GM12878 (cell line): ENCODE measurements around the gene KIZ.

ENCODE experiments used
- KAT2A ChIP-seq: conservative IDR thresholded peaks from 2 replicates; pipeline ENCODE4 v1.6.1; 2011; ENCODE audit warnings: low read depth, low read length; ENCODE audit not compliant: control insufficient read depth
- NR2C2 ChIP-seq: IDR thresholded peaks from 2 replicates; pipeline ENCODE4 v1.6.1; 2011; ENCODE audit warnings: borderline replicate concordance, low read depth; ENCODE audit not compliant: control insufficient read depth, insufficient read length
- SPI1 ChIP-seq: IDR thresholded peaks from 2 replicates; pipeline ENCODE4 v1.6.1; 2011; ENCODE audit warnings: low read depth, mild to moderate bottlenecking, low read length, moderate library complexity, borderline replicate concordance; ENCODE audit not compliant: insufficient read depth
- TF ChIP-seq, protein P1 (sequence below), 3 experiments: IDR thresholded peaks in 2 of 3; conservative IDR thresholded peaks in 1 of 3; 2 replicates each; pipeline ENCODE4 v1.5.1; 2011; ENCODE audit warnings: low read depth in 3 of 3, low read length in 3 of 3, mild to moderate bottlenecking in 3 of 3, control low read depth in 2 of 3, moderate library complexity in 2 of 3, inconsistent platforms in 1 of 3, mixed read lengths in 1 of 3; ENCODE audit not compliant: control insufficient read depth in 2 of 3, insufficient read depth in 1 of 3; ENCODE audit errors: extremely low read depth in 1 of 3
- TF ChIP-seq, protein P2 (sequence below): IDR thresholded peaks from 2 replicates; pipeline ENCODE4 v1.6.1; 2012; ENCODE audit warnings: mild to moderate bottlenecking, low read depth, low read length
- TF ChIP-seq, protein P3 (sequence below): fragments of 450-650 bp; formaldehyde crosslinking; IDR thresholded peaks from 2 replicates; pipeline ENCODE4 v1.5.0; 2022; ENCODE audit warnings: mild to moderate bottlenecking, missing genetic modification characterization

DNA sequence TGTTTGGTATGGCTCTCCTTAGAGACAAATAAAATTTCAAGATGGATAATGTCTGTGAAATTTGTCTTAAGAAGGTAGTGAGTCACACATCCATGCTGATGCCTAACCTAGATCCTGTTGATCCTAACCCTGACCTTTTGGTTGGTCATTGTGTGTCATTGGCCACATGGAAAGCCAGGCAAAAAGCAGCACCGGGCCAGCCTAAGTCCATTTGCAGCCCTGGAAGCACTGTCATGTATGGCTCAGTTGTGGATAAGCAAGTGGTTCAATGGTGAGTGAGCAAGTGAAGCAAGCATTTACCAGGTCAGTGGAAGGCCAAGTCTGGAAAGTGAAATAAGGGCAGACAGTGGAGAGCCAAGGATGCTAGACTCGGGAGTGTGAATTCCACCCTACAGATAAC lies 165.1 kb downstream of the KIZ start:
- TF ChIP-seq KAT2A (no peak), SPI1 (no peak), NR2C2 (no peak)
- TF ChIP-seq, protein P1, sequence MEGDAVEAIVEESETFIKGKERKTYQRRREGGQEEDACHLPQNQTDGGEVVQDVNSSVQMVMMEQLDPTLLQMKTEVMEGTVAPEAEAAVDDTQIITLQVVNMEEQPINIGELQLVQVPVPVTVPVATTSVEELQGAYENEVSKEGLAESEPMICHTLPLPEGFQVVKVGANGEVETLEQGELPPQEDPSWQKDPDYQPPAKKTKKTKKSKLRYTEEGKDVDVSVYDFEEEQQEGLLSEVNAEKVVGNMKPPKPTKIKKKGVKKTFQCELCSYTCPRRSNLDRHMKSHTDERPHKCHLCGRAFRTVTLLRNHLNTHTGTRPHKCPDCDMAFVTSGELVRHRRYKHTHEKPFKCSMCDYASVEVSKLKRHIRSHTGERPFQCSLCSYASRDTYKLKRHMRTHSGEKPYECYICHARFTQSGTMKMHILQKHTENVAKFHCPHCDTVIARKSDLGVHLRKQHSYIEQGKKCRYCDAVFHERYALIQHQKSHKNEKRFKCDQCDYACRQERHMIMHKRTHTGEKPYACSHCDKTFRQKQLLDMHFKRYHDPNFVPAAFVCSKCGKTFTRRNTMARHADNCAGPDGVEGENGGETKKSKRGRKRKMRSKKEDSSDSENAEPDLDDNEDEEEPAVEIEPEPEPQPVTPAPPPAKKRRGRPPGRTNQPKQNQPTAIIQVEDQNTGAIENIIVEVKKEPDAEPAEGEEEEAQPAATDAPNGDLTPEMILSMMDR (IDR thresholded peaks at IDR 0.05 in 2 of 3, conservative IDR thresholded peaks at IDR 0.05 in 1 of 3; ENCODE audit: control insufficient read depth in 2 of 3, extremely low read depth in 1 of 3, insufficient read depth in 1 of 3, low read depth in 3 of 3, low read length in 3 of 3): no peak
- TF ChIP-seq, protein P2, sequence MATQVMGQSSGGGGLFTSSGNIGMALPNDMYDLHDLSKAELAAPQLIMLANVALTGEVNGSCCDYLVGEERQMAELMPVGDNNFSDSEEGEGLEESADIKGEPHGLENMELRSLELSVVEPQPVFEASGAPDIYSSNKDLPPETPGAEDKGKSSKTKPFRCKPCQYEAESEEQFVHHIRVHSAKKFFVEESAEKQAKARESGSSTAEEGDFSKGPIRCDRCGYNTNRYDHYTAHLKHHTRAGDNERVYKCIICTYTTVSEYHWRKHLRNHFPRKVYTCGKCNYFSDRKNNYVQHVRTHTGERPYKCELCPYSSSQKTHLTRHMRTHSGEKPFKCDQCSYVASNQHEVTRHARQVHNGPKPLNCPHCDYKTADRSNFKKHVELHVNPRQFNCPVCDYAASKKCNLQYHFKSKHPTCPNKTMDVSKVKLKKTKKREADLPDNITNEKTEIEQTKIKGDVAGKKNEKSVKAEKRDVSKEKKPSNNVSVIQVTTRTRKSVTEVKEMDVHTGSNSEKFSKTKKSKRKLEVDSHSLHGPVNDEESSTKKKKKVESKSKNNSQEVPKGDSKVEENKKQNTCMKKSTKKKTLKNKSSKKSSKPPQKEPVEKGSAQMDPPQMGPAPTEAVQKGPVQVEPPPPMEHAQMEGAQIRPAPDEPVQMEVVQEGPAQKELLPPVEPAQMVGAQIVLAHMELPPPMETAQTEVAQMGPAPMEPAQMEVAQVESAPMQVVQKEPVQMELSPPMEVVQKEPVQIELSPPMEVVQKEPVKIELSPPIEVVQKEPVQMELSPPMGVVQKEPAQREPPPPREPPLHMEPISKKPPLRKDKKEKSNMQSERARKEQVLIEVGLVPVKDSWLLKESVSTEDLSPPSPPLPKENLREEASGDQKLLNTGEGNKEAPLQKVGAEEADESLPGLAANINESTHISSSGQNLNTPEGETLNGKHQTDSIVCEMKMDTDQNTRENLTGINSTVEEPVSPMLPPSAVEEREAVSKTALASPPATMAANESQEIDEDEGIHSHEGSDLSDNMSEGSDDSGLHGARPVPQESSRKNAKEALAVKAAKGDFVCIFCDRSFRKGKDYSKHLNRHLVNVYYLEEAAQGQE: no peak
- TF ChIP-seq, protein P3, sequence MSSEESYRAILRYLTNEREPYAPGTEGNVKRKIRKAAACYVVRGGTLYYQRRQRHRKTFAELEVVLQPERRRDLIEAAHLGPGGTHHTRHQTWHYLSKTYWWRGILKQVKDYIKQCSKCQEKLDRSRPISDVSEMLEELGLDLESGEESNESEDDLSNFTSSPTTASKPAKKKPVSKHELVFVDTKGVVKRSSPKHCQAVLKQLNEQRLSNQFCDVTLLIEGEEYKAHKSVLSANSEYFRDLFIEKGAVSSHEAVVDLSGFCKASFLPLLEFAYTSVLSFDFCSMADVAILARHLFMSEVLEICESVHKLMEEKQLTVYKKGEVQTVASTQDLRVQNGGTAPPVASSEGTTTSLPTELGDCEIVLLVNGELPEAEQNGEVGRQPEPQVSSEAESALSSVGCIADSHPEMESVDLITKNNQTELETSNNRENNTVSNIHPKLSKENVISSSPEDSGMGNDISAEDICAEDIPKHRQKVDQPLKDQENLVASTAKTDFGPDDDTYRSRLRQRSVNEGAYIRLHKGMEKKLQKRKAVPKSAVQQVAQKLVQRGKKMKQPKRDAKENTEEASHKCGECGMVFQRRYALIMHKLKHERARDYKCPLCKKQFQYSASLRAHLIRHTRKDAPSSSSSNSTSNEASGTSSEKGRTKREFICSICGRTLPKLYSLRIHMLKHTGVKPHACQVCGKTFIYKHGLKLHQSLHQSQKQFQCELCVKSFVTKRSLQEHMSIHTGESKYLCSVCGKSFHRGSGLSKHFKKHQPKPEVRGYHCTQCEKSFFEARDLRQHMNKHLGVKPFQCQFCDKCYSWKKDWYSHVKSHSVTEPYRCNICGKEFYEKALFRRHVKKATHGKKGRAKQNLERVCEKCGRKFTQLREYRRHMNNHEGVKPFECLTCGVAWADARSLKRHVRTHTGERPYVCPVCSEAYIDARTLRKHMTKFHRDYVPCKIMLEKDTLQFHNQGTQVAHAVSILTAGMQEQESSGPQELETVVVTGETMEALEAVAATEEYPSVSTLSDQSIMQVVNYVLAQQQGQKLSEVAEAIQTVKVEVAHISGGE (CRISPR knock-in tag): no peak
